Measurements from ENCODE around the gene LMNTD1.

Gene LMNTD1

GRCh38 chr12:25459541-25459951, 93.5 kb downstream of the LMNTD1 start:
- H3K4me3 ChIP-seq (ENCODE audit: control insufficient read depth in 1 of 7, extremely low read depth in 1 of 7, insufficient read depth in 4 of 7, low read depth in 2 of 7, low read length in 6 of 7), result no peak overlapping the region
- peak; percentile 14 to 58 (median 43) for DNase-seq
- no peaks in the 10 kb centered on the region for H3K4me1 ChIP-seq (ENCODE audit: control extremely low read depth in 1 of 4, control insufficient read depth in 4 of 4, insufficient read depth in 4 of 4, low read length in 3 of 4)
- H3K27ac ChIP-seq (ENCODE audit: insufficient read depth in 1 of 2, low read depth in 1 of 2, low read length in 2 of 2, poor library complexity in 1 of 2, severe bottlenecking in 2 of 2), result no peak overlapping the region
- POLR2A ChIA-PET, result no interaction called here
- 79% methylated on average over 12 of the region's 13 CpGs for WGBS (ENCODE audit: insufficient coverage)
- no peaks in the 10 kb centered on the region for H3K27me3 ChIP-seq (replicated peaks in 2 of 5; ENCODE audit: control insufficient read depth in 4 of 5, insufficient read depth in 5 of 5, low read length in 4 of 5)
- CTCF ChIA-PET, result no interaction called here
- no peaks in the 10 kb centered on the region for H3K36me3 ChIP-seq (ENCODE audit: control insufficient read depth in 4 of 4, insufficient read depth in 4 of 4, low read length in 3 of 4)
- peaks cover 0 to 2% (median 0%) of the 10 kb centered on the region in 5 experiments for H3K9me3 ChIP-seq (ENCODE audit: control extremely low read depth in 1 of 5, control insufficient read depth in 4 of 5, insufficient read depth in 2 of 5, low read depth in 1 of 5, low read length in 4 of 5)

GRCh38 chr12:25458047-25458552, 95.0 kb downstream of the LMNTD1 start:
- no peak overlapping the region for H3K4me3 ChIP-seq (ENCODE audit: control insufficient read depth in 1 of 7, extremely low read depth in 1 of 7, insufficient read depth in 4 of 7, low read depth in 2 of 7, low read length in 6 of 7)
- H3K27me3 ChIP-seq (replicated peaks in 2 of 5; ENCODE audit: control insufficient read depth in 4 of 5, insufficient read depth in 5 of 5, low read length in 4 of 5), result no peaks in the 10 kb centered on the region
- H3K9me3 ChIP-seq (ENCODE audit: control extremely low read depth in 1 of 5, control insufficient read depth in 4 of 5, insufficient read depth in 2 of 5, low read depth in 1 of 5, low read length in 4 of 5), result peaks cover 0 to 2% (median 0%) of the 10 kb centered on the region in 5 experiments
- 93% methylated on average over 6 of the region's 6 CpGs for WGBS (ENCODE audit: insufficient coverage)
- H3K4me1 ChIP-seq (ENCODE audit: control extremely low read depth in 1 of 4, control insufficient read depth in 4 of 4, insufficient read depth in 4 of 4, low read length in 3 of 4), result no peaks in the 10 kb centered on the region
- H3K27ac ChIP-seq (ENCODE audit: insufficient read depth in 1 of 2, low read depth in 1 of 2, low read length in 2 of 2, poor library complexity in 1 of 2, severe bottlenecking in 2 of 2), result no peak overlapping the region
- POLR2A ChIA-PET, result no interaction called here
- CTCF ChIA-PET, result no interaction called here
- DNase-seq, result peak in 2 of 3 donors; percentile 15 to 17
- H3K36me3 ChIP-seq (ENCODE audit: control insufficient read depth in 4 of 4, insufficient read depth in 4 of 4, low read length in 3 of 4), result no peaks in the 10 kb centered on the region

GRCh38 chr12:25456474-25456873, 96.6 kb downstream of the LMNTD1 start:
- no peak for DNase-seq
- ChIA-PET POLR2A (no interaction called here), CTCF (no interaction called here)
- H3K36me3 ChIP-seq (ENCODE audit: control insufficient read depth in 4 of 4, insufficient read depth in 4 of 4, low read length in 3 of 4), result no peaks in the 10 kb centered on the region
- WGBS (ENCODE audit: insufficient coverage), result 100% methylated on average over 2 of the region's 4 CpGs
- H3K27ac ChIP-seq (ENCODE audit: insufficient read depth in 1 of 2, low read depth in 1 of 2, low read length in 2 of 2, poor library complexity in 1 of 2, severe bottlenecking in 2 of 2), result no peak overlapping the region
- H3K4me1 ChIP-seq (ENCODE audit: control extremely low read depth in 1 of 4, control insufficient read depth in 4 of 4, insufficient read depth in 4 of 4, low read length in 3 of 4), result no peaks in the 10 kb centered on the region
- no peak overlapping the region for H3K4me3 ChIP-seq (ENCODE audit: control insufficient read depth in 1 of 7, extremely low read depth in 1 of 7, insufficient read depth in 4 of 7, low read depth in 2 of 7, low read length in 6 of 7)
- H3K27me3 ChIP-seq (replicated peaks in 2 of 5; ENCODE audit: control insufficient read depth in 4 of 5, insufficient read depth in 5 of 5, low read length in 4 of 5), result no peaks in the 10 kb centered on the region
- peaks cover 0 to 2% (median 0%) of the 10 kb centered on the region in 5 experiments for H3K9me3 ChIP-seq (ENCODE audit: control extremely low read depth in 1 of 5, control insufficient read depth in 4 of 5, insufficient read depth in 2 of 5, low read depth in 1 of 5, low read length in 4 of 5)

DNA sequence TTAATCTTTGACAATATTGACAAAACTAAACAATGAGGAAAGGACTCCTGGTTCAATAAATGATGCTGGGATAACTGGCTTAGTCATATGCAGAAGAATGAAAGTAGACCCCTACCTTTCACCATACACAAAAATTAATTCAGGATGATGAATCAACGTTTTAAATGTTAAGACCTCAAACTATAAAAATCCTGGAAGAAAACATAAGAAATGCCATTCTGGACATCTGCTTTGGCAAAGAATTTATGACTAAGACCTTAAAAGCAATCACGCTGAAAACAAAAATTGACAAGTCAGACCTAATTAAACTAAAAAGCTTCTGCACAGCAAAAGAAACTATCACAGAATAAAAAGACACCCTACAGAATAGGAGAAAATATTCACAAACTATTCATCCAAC, 97.4 kb downstream of the LMNTD1 start:
- no peak overlapping the region for H3K4me3 ChIP-seq (ENCODE audit: control insufficient read depth in 1 of 7, extremely low read depth in 1 of 7, insufficient read depth in 4 of 7, low read depth in 2 of 7, low read length in 6 of 7)
- H3K27ac ChIP-seq (ENCODE audit: insufficient read depth in 1 of 2, low read depth in 1 of 2, low read length in 2 of 2, poor library complexity in 1 of 2, severe bottlenecking in 2 of 2), result no peak overlapping the region
- peaks cover 0 to 2% (median 0%) of the 10 kb centered on the region in 5 experiments for H3K9me3 ChIP-seq (ENCODE audit: control extremely low read depth in 1 of 5, control insufficient read depth in 4 of 5, insufficient read depth in 2 of 5, low read depth in 1 of 5, low read length in 4 of 5)
- DNase-seq, result no peak
- H3K27me3 ChIP-seq (replicated peaks in 2 of 5; ENCODE audit: control insufficient read depth in 4 of 5, insufficient read depth in 5 of 5, low read length in 4 of 5), result no peaks in the 10 kb centered on the region
- H3K36me3 ChIP-seq (ENCODE audit: control insufficient read depth in 4 of 4, insufficient read depth in 4 of 4, low read length in 3 of 4), result no peaks in the 10 kb centered on the region
- 93% methylated on average over 2 of the region's 2 CpGs for WGBS (ENCODE audit: insufficient coverage)
- CTCF ChIA-PET, result no interaction called here
- POLR2A ChIA-PET, result no interaction called here
- H3K4me1 ChIP-seq (ENCODE audit: control extremely low read depth in 1 of 4, control insufficient read depth in 4 of 4, insufficient read depth in 4 of 4, low read length in 3 of 4), result no peaks in the 10 kb centered on the region

DNA sequence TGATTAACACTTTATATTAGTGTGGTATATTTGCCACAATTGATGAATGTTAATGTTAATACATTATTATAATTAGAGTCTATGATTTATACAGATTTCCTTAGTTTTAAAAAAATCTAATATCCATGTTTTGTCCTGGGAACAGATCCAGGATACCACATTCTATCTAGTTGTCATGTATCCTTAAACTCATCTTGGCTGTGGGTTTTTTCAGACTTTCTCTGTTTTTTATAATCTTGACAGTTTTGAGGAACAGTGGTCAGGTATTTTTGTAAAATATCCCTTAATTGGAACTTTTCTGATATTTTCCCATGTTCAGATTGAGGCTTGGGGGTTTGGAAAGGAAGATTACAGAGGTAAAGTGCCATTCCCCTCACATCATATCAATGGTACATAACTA, 104.1 kb downstream of the LMNTD1 start:
- H3K4me3 ChIP-seq (ENCODE audit: control insufficient read depth in 1 of 7, extremely low read depth in 1 of 7, insufficient read depth in 4 of 7, low read depth in 2 of 7, low read length in 6 of 7), result no peak overlapping the region
- no peaks in the 10 kb centered on the region for H3K9me3 ChIP-seq (ENCODE audit: control extremely low read depth in 1 of 5, control insufficient read depth in 4 of 5, insufficient read depth in 2 of 5, low read depth in 1 of 5, low read length in 4 of 5)
- no peak overlapping the region for H3K27ac ChIP-seq (ENCODE audit: insufficient read depth in 1 of 2, low read depth in 1 of 2, low read length in 2 of 2, poor library complexity in 1 of 2, severe bottlenecking in 2 of 2)
- DNase-seq, result no peak
- H3K4me1 ChIP-seq (ENCODE audit: control extremely low read depth in 1 of 4, control insufficient read depth in 4 of 4, insufficient read depth in 4 of 4, low read length in 3 of 4), result no peaks in the 10 kb centered on the region
- no peaks in the 10 kb centered on the region for H3K27me3 ChIP-seq (replicated peaks in 2 of 5; ENCODE audit: control insufficient read depth in 4 of 5, insufficient read depth in 5 of 5, low read length in 4 of 5)
- ChIA-PET CTCF (interaction anchor here (1.1 kb wide), 1 partner anchor 13 kb away, joined by 3 read pairs; no protein-coding TSS in a partner anchor), POLR2A (no interaction called here)
- H3K36me3 ChIP-seq (ENCODE audit: control insufficient read depth in 4 of 4, insufficient read depth in 4 of 4, low read length in 3 of 4), result no peaks in the 10 kb centered on the region

DNA sequence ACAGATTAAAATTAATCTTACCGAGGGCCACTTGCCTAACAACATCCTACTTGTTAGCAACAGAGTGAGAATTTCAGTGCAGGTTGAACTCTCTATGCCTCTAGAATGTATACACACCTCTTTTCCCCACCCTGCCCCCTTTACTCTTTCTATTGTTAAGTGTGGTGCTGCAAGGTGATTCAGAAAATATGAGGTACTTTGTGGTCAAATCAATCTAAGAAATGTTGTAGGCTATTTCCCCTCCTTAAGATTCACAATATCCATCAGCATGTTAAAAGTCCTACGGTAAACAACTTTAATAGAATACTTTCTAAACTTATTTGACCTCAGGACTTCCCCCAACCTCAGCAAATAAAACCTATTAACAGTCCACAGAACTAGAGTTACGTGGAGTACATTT, 106.0 kb downstream of the LMNTD1 start:
- ChIA-PET POLR2A (no interaction called here), CTCF (no interaction called here)
- Histone ChIP-seq H3K4me1 (ENCODE audit: control extremely low read depth in 1 of 4, control insufficient read depth in 4 of 4, insufficient read depth in 4 of 4, low read length in 3 of 4) (no peaks in the 10 kb centered on the region), H3K9me3 (ENCODE audit: control extremely low read depth in 1 of 5, control insufficient read depth in 4 of 5, insufficient read depth in 2 of 5, low read depth in 1 of 5, low read length in 4 of 5) (no peaks in the 10 kb centered on the region), H3K4me3 (ENCODE audit: control insufficient read depth in 1 of 7, extremely low read depth in 1 of 7, insufficient read depth in 4 of 7, low read depth in 2 of 7, low read length in 6 of 7) (no peak overlapping the region), H3K27ac (ENCODE audit: insufficient read depth in 1 of 2, low read depth in 1 of 2, low read length in 2 of 2, poor library complexity in 1 of 2, severe bottlenecking in 2 of 2) (no peak overlapping the region), H3K36me3 (ENCODE audit: control insufficient read depth in 4 of 4, insufficient read depth in 4 of 4, low read length in 3 of 4) (no peaks in the 10 kb centered on the region), H3K27me3 (replicated peaks in 2 of 5; ENCODE audit: control insufficient read depth in 4 of 5, insufficient read depth in 5 of 5, low read length in 4 of 5) (no peaks in the 10 kb centered on the region)
- no peak for DNase-seq
- WGBS (ENCODE audit: insufficient coverage), result 100% methylated on average over 1 of the region's 3 CpGs

- Histone ChIP-seq H3K4me3 (ENCODE audit: control insufficient read depth in 1 of 7, extremely low read depth in 1 of 7, insufficient read depth in 4 of 7, low read depth in 2 of 7, low read length in 6 of 7) (no peak overlapping the region), H3K27me3 (replicated peaks in 2 of 5; ENCODE audit: control insufficient read depth in 4 of 5, insufficient read depth in 5 of 5, low read length in 4 of 5) (no peaks in the 10 kb centered on the region), H3K27ac (ENCODE audit: insufficient read depth in 1 of 2, low read depth in 1 of 2, low read length in 2 of 2, poor library complexity in 1 of 2, severe bottlenecking in 2 of 2) (no peak overlapping the region), H3K36me3 (ENCODE audit: control insufficient read depth in 4 of 4, insufficient read depth in 4 of 4, low read length in 3 of 4) (no peaks in the 10 kb centered on the region), H3K4me1 (ENCODE audit: control extremely low read depth in 1 of 4, control insufficient read depth in 4 of 4, insufficient read depth in 4 of 4, low read length in 3 of 4) (peaks cover 0 to 3% (median 2%) of the 10 kb centered on the region in 4 experiments), H3K9me3 (ENCODE audit: control extremely low read depth in 1 of 5, control insufficient read depth in 4 of 5, insufficient read depth in 2 of 5, low read depth in 1 of 5, low read length in 4 of 5) (no peaks in the 10 kb centered on the region)
- CTCF ChIA-PET, result interaction anchor here (1.0 to 1.4 kb wide), 4 partner anchors 579 to 595 kb away, joined by 3 to 5 read pairs (median 4); no protein-coding TSS in a partner anchor
- no peak for DNase-seq
- POLR2A ChIA-PET, result no interaction called here
- no CpG with 5 or more reads among the region's 1 CpG for WGBS (ENCODE audit: insufficient coverage)
Observed at GRCh38 chr12:25438638-25439037, 114.4 kb downstream of the LMNTD1 start.
